Measurements from ENCODE around the gene CRADD. TPM values are rescaled to one million over a fixed set of nuclear protein-coding genes. Genes with fewer than 3 reads are reported as not detected.

Gene CRADD
- total and polyA plus RNA-seq, 4 donors, result 16.9 to 33.4 (median 20.0) TPM

DNA sequence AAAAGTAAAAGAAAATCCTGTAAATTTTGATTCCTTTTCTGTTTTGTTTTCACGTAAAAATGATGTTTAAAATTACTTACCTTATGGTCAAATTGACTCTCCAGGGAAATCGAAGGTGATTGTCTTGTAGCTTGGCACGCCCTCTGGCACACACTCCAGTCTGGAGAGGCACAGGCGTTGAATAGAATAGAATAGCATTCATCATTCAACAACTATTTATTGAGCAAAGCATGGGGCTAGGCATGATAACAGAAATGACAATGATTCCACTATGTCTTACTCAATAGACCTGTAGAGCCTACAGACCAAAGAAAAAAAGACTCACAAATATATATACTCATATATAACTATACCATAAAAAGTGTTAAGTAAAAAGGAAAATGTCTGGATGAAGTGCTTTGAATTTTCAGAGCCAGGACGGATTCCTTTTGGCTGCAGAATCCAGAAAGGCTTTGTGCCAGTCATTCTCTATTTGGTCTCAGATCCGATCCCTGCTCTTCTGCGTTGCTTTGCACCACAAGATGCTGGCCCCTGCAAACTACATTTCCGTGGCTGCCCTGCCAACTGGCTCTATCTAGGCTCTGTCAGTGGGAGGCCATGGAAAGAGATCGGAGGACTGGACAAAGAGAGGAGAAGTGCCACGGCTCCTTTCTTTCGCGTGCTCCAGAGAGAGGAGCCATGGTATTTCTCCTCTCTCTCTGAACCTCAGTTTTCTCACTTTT lies 231.8 kb downstream of the CRADD start:
- intact Hi-C loops (cut with DNase I), result no loop called here
- ATAC-seq (ENCODE audit: low FRiP score) (peak; percentile 30), DNase-seq (peak in 1 of 2 donors; percentile 56)
- Histone ChIP-seq H3K9me3 (ENCODE audit: control insufficient read depth, low read length) (no peaks in the 10 kb centered on the region), H3K27ac (ENCODE audit: low read depth in 1 of 2, low read length in 2 of 2) (peak overlapping the region; percentile 30 to 84), H3K4me3 (ENCODE audit: low read length in 2 of 2) (no peak overlapping the region), H3K36me3 (ENCODE audit: control insufficient read depth in 1 of 2, insufficient read depth in 2 of 2, low read length in 1 of 2) (no peaks in the 10 kb centered on the region), H3K27me3 (ENCODE audit: control insufficient read depth in 1 of 2, insufficient read depth in 2 of 2, low read length in 1 of 2) (no peaks in the 10 kb centered on the region), H3K4me1 (ENCODE audit: control insufficient read depth in 1 of 2, insufficient read depth in 2 of 2, low read length in 2 of 2) (no peaks in the 10 kb centered on the region)
- WGBS, 2 donors, result 13 to 15% methylated on average over 12 of the region's 12 CpGs

DNA sequence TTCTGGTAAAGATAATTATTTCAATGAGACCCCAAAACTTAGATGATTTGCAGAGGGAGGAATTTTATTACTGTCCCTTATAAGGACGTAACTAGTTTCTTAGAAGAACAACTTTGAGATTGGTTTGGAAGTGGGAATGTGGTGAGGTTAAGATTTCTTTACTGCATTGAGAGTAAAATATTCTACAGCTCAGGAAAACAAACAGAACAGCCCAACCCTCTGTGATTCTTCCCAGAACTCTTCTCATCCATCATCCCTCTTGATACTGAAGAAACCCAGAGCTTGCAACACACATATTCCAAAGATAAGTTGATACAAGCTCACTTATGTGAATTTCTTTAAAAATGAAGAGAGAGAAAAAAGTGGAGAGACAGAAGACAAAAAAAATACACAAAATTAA lies 234.2 kb downstream of the CRADD start:
- no peak overlapping the region for H3K4me3 ChIP-seq (ENCODE audit: low read length in 2 of 2)
- H3K36me3 ChIP-seq (ENCODE audit: control insufficient read depth in 1 of 2, insufficient read depth in 2 of 2, low read length in 1 of 2), result no peaks in the 10 kb centered on the region
- no peaks in the 10 kb centered on the region for H3K27me3 ChIP-seq (ENCODE audit: control insufficient read depth in 1 of 2, insufficient read depth in 2 of 2, low read length in 1 of 2)
- ATAC-seq (ENCODE audit: low FRiP score) (no peak), DNase-seq (no peak)
- H3K27ac ChIP-seq (ENCODE audit: low read depth in 1 of 2, low read length in 2 of 2), result no peak overlapping the region
- H3K9me3 ChIP-seq (ENCODE audit: control insufficient read depth, low read length), result no peaks in the 10 kb centered on the region
- intact Hi-C loops (cut with DNase I), result no loop called here
- H3K4me1 ChIP-seq (ENCODE audit: control insufficient read depth in 1 of 2, insufficient read depth in 2 of 2, low read length in 2 of 2), result no peaks in the 10 kb centered on the region
- 74 to 77% methylated on average over 1 of the region's 1 CpG for WGBS, 2 donors

DNA sequence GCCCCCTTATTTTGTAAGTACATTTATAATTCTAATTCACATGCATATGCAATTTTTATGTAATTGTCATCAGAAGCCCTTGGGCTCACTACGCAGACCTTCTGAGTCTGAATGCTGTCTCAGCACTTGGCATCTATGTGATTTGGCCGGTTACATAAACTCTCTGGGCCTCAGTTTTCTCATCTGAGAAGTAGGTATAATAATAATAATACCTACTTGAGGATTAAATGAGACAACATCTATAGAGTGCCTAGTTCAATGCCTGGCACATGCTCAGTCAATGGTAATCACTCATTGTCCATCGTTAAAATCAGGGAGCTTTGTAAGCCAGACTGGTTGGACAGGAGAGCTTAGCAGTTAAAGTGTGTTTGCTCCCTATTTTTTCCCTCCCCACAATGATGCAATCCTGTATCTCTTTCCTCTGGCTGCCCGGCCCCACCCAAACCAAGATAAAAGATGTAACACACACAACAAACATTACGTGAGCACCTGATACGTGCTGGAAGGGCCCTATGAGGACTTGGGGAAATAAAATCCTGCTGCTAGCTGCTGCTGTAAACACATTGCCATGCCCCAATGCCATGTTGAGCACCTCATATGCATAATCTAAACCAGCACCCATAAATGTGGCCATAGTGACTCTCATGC lies 235.0 kb downstream of the CRADD start:
- intact Hi-C loops (cut with DNase I), result no loop called here
- H3K27me3 ChIP-seq (ENCODE audit: control insufficient read depth in 1 of 2, insufficient read depth in 2 of 2, low read length in 1 of 2), result no peaks in the 10 kb centered on the region
- WGBS, 2 donors, result 93 to 94% methylated on average over 6 of the region's 6 CpGs
- H3K36me3 ChIP-seq (ENCODE audit: control insufficient read depth in 1 of 2, insufficient read depth in 2 of 2, low read length in 1 of 2), result no peaks in the 10 kb centered on the region
- ATAC-seq (ENCODE audit: low FRiP score), result no peak
- H3K4me1 ChIP-seq (ENCODE audit: control insufficient read depth in 1 of 2, insufficient read depth in 2 of 2, low read length in 2 of 2), result no peaks in the 10 kb centered on the region
- no peak for DNase-seq
- H3K27ac ChIP-seq (ENCODE audit: low read depth in 1 of 2, low read length in 2 of 2), result no peak overlapping the region
- no peaks in the 10 kb centered on the region for H3K9me3 ChIP-seq (ENCODE audit: control insufficient read depth, low read length)
- no peak overlapping the region for H3K4me3 ChIP-seq (ENCODE audit: low read length in 2 of 2)

DNA sequence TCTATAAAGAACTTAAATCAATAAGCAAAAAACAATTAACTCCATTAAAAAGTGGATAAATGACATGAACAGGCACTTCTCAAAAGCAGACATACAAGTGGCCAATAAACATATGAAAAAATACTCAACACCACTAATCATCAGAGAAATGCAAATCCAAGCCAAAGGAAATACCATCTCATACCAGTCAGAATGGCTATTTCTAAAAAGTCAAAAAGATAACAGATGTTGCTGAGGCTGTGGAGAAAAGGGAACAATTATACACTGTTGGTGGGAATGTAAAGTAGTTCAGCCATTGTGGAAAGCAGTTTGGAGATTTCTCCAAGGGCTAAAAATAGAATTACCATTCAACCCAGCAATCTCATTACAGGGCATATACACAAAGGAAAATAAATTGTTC lies 236.7 kb downstream of the CRADD start:
- Histone ChIP-seq H3K27me3 (ENCODE audit: control insufficient read depth in 1 of 2, insufficient read depth in 2 of 2, low read length in 1 of 2) (no peaks in the 10 kb centered on the region), H3K9me3 (ENCODE audit: control insufficient read depth, low read length) (no peaks in the 10 kb centered on the region), H3K4me1 (ENCODE audit: control insufficient read depth in 1 of 2, insufficient read depth in 2 of 2, low read length in 2 of 2) (peaks cover 3% of the 10 kb centered on the region in 2 donors), H3K36me3 (ENCODE audit: control insufficient read depth in 1 of 2, insufficient read depth in 2 of 2, low read length in 1 of 2) (no peaks in the 10 kb centered on the region), H3K4me3 (ENCODE audit: low read length in 2 of 2) (no peak overlapping the region), H3K27ac (ENCODE audit: low read depth in 1 of 2, low read length in 2 of 2) (no peak overlapping the region)
- intact Hi-C loops (cut with DNase I), result no loop called here
- ATAC-seq (ENCODE audit: low FRiP score) (no peak), DNase-seq (no peak)

DNA sequence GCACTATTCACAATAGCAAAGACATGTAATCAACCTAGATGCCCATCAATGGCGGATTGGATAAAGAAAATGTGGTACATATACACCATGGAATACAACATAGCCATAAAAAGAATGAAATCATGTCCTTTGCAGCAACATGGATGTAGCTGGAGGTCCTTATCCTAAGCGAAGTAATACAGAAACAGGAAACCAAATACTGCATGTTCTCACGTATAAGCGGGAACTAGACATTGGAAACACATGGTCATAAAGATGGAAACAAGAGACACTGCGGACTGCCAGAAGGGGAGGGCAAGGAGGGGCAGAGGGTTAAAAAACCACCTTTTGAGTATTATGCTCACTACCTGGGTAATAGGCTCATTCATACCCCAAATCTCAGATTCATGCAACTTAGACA lies 237.1 kb downstream of the CRADD start:
- H3K27me3 ChIP-seq (ENCODE audit: control insufficient read depth in 1 of 2, insufficient read depth in 2 of 2, low read length in 1 of 2), result no peaks in the 10 kb centered on the region
- peak overlapping the region in 1 of 2 donors; percentile 67 for H3K27ac ChIP-seq (ENCODE audit: low read depth in 1 of 2, low read length in 2 of 2)
- no peak overlapping the region for H3K4me3 ChIP-seq (ENCODE audit: low read length in 2 of 2)
- peaks cover 3% of the 10 kb centered on the region in 2 donors for H3K4me1 ChIP-seq (ENCODE audit: control insufficient read depth in 1 of 2, insufficient read depth in 2 of 2, low read length in 2 of 2)
- DNase-seq (no peak), ATAC-seq (ENCODE audit: low FRiP score) (no peak)
- no peaks in the 10 kb centered on the region for H3K9me3 ChIP-seq (ENCODE audit: control insufficient read depth, low read length)
- WGBS, 2 donors, result 92 to 95% methylated on average over 5 of the region's 5 CpGs
- no peaks in the 10 kb centered on the region for H3K36me3 ChIP-seq (ENCODE audit: control insufficient read depth in 1 of 2, insufficient read depth in 2 of 2, low read length in 1 of 2)
- intact Hi-C loops (cut with DNase I), result no loop called here

DNA sequence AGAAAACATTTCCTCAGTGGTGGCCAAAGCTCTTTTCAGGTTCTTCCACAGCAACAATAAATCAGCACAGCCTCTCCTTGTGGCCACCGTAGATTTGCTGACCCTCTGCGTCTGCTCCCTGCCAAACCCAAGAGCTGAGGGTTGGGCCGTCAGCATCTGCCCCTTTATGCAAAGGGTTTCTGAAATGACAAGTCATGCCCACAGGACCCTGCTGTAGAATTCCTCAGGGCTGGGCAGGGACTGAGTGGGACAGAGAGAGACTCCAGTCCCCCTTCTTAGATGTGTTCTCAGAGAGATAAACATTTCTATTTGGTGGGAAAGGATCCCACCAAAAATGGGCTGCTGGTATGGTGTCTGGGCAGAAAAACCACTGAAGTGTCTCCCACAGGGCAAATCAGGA lies 238.2 kb downstream of the CRADD start:
- Histone ChIP-seq H3K4me3 (ENCODE audit: low read length in 2 of 2) (no peak overlapping the region), H3K27me3 (ENCODE audit: control insufficient read depth in 1 of 2, insufficient read depth in 2 of 2, low read length in 1 of 2) (no peaks in the 10 kb centered on the region), H3K9me3 (ENCODE audit: control insufficient read depth, low read length) (no peaks in the 10 kb centered on the region), H3K36me3 (ENCODE audit: control insufficient read depth in 1 of 2, insufficient read depth in 2 of 2, low read length in 1 of 2) (no peaks in the 10 kb centered on the region), H3K27ac (ENCODE audit: low read depth in 1 of 2, low read length in 2 of 2) (peak overlapping the region in 1 of 2 donors; percentile 21), H3K4me1 (ENCODE audit: control insufficient read depth in 1 of 2, insufficient read depth in 2 of 2, low read length in 2 of 2) (peaks cover 3% of the 10 kb centered on the region in 2 donors)
- ATAC-seq (ENCODE audit: low FRiP score), result no peak
- DNase-seq, result no peak
- WGBS, 2 donors, result 74 to 79% methylated on average over 3 of the region's 3 CpGs
- intact Hi-C loops (cut with DNase I), result loop anchor here in 1 of 2 donors (5.0 kb wide), 4 partner anchors 57 to 343 kb away; partner anchors contain the start of gene SOCS2

DNA sequence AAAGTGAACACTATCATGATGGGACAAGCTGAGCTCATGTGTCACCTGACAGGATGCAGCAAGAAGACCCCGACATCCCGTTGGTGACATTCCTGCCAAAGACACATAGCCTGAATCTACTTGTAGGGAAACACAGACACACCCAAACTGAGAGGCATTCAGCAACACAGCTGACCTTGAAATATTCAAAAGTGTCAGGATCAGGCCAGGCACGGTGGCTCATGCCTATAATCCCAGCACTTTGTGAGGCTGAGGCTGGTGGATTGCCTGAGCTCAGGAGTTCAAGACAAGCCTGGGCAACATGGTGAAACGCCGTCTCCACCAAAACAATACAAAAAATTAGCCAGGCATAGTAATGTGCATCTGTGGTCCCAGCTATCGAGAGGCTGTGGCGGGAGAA lies 239.2 kb downstream of the CRADD start:
- H3K4me1 ChIP-seq (ENCODE audit: control insufficient read depth in 1 of 2, insufficient read depth in 2 of 2, low read length in 2 of 2), result peaks cover 3% of the 10 kb centered on the region in 2 donors
- no peak for DNase-seq
- 71 to 93% methylated on average over 7 of the region's 7 CpGs for WGBS, 2 donors
- H3K4me3 ChIP-seq (ENCODE audit: low read length in 2 of 2), result no peak overlapping the region
- H3K36me3 ChIP-seq (ENCODE audit: control insufficient read depth in 1 of 2, insufficient read depth in 2 of 2, low read length in 1 of 2), result no peaks in the 10 kb centered on the region
- intact Hi-C loops (cut with DNase I), result loop anchor here in 1 of 2 donors (2.0 to 5.0 kb wide), 6 partner anchors 22 to 344 kb away; partner anchors contain the start of gene SOCS2
- ATAC-seq (ENCODE audit: low FRiP score), result no peak
- H3K27me3 ChIP-seq (ENCODE audit: control insufficient read depth in 1 of 2, insufficient read depth in 2 of 2, low read length in 1 of 2), result no peaks in the 10 kb centered on the region
- H3K27ac ChIP-seq (ENCODE audit: low read depth in 1 of 2, low read length in 2 of 2), result peak overlapping the region in 1 of 2 donors; percentile 64
- no peaks in the 10 kb centered on the region for H3K9me3 ChIP-seq (ENCODE audit: control insufficient read depth, low read length)

DNA sequence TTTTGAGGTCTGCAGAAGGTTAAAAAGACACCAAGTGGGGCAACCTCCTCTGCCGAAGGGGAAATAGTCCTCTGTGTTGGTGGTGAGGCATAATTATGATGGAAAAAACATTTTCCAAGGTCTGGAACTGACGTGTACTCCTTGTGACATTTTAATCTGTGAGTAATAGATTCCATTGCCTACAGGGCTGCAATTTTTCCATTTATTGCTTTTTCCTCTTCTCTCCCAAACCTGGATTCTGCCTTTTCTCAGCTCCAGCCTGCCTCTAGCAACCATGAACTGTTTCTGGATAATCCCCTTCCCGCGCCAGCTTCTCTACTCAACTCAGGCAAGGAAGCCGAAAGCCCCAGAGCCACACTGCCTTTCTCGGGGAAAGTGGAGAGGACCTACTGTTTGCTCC lies 241.1 kb downstream of the CRADD start:
- no peaks in the 10 kb centered on the region for H3K27me3 ChIP-seq (ENCODE audit: control insufficient read depth in 1 of 2, insufficient read depth in 2 of 2, low read length in 1 of 2)
- no peak overlapping the region for H3K4me3 ChIP-seq (ENCODE audit: low read length in 2 of 2)
- 34 to 36% methylated on average over 6 of the region's 6 CpGs for WGBS, 2 donors
- peak in 1 of 2 donors; percentile 52 for DNase-seq
- H3K36me3 ChIP-seq (ENCODE audit: control insufficient read depth in 1 of 2, insufficient read depth in 2 of 2, low read length in 1 of 2), result no peaks in the 10 kb centered on the region
- no peaks in the 10 kb centered on the region for H3K9me3 ChIP-seq (ENCODE audit: control insufficient read depth, low read length)
- intact Hi-C loops (cut with DNase I), result loop anchor here in 1 of 2 donors (5.0 kb wide), 4 partner anchors 54 to 346 kb away; partner anchors contain the start of gene SOCS2
- H3K27ac ChIP-seq (ENCODE audit: low read depth in 1 of 2, low read length in 2 of 2), result peak overlapping the region; percentile 82 to 99
- H3K4me1 ChIP-seq (ENCODE audit: control insufficient read depth in 1 of 2, insufficient read depth in 2 of 2, low read length in 2 of 2), result peaks cover 3% of the 10 kb centered on the region in 2 donors
- ATAC-seq (ENCODE audit: low FRiP score), result peak; percentile 87

DNA sequence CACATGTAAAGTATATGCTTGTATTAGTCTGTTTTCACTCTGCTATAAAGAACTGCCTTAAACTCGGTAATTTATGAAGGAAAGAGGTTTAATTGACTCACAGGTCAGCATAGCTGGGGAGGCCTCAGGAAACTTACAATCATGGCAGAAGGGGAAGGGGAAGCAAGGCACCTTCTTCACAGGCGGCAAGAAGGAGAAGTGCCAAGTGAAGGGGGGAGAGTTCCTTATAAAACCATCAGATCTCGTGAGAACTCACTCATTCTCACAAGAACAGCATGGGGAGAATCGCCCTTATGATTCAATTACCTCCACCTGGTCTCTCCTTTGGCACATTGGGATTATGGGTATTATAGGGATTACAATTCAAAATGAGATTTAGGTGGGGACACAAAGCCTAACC lies 241.7 kb downstream of the CRADD start:
- intact Hi-C loops (cut with DNase I), result loop anchor here in 1 of 2 donors (5.0 kb wide), 4 partner anchors 53 to 347 kb away; partner anchors contain the start of gene SOCS2
- peak overlapping the region; percentile 74 to 99 for H3K27ac ChIP-seq (ENCODE audit: low read depth in 1 of 2, low read length in 2 of 2)

More for the DNA sequence above, 241.7 kb downstream of the CRADD start:
- 93% methylated on average over 4 of the region's 4 CpGs for WGBS, 2 donors
- Histone ChIP-seq H3K4me3 (ENCODE audit: low read length in 2 of 2) (no peak overlapping the region), H3K4me1 (ENCODE audit: control insufficient read depth in 1 of 2, insufficient read depth in 2 of 2, low read length in 2 of 2) (peaks cover 3% of the 10 kb centered on the region in 2 donors), H3K36me3 (ENCODE audit: control insufficient read depth in 1 of 2, insufficient read depth in 2 of 2, low read length in 1 of 2) (no peaks in the 10 kb centered on the region), H3K9me3 (ENCODE audit: control insufficient read depth, low read length) (no peaks in the 10 kb centered on the region), H3K27me3 (ENCODE audit: control insufficient read depth in 1 of 2, insufficient read depth in 2 of 2, low read length in 1 of 2) (no peaks in the 10 kb centered on the region)
- ATAC-seq (ENCODE audit: low FRiP score), result no peak
- DNase-seq, result no peak

All from aorta (tissue), 5 donors.